HUDEP-2 (cell line): ENCODE data around the gene STAT5B.
"Not testable (repeated sequence)": the region's sequence is repeated elsewhere in the genome, so short reads cannot be mapped to it uniquely, and the experiment has no call there.

Source experiments
- DNase-seq, 76 experiments: peaks; one replicate each; lab custom pipeline; 2025; ENCODE audit not compliant: unreplicated experiment in 76 of 76; lab: John Stamatoyannopoulos, UW

STAT5B gene

GRCh38 chr17:42271006-42271778 lies 5.0 kb downstream of the STAT5B start:
- DNase-seq = no peak

- no peak for DNase-seq
Observed at GRCh38 chr17:42270596-42270995, 5.6 kb downstream of the STAT5B start.

GRCh38 chr17:42270170-42270535 lies 6.0 kb downstream of the STAT5B start:
- DNase-seq = no peak

DNA sequence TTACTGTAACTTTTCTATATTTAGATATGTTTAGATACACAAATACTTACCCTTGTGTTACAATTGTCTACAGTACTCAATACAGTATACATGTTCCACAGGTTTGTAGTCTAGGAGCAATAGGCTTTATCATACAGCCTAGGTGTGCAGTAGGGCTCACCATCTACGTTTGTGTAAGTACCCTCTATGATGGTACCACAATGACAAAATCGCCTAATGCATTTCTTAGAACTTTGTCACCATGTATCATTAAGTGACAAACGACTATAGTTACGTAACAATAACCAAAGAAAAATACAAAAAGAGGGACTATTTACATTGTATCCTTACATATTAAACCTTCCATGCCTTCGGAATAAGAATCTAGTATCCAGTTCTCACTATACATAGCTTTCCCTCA lies 8.0 kb downstream of the STAT5B start:
- no peak for DNase-seq

GRCh38 chr17:42266918-42267766 lies 9.0 kb downstream of the STAT5B start:
- DNase-seq = peak in 42 of 76 experiments; percentile 7 to 76 (median 55)

GRCh38 chr17:42266462-42266861 lies 9.7 kb downstream of the STAT5B start:
- DNase-seq = no peak

GRCh38 chr17:42264366-42264765 lies 11.8 kb downstream of the STAT5B start:
- not testable (repeated sequence) for DNase-seq

DNA sequence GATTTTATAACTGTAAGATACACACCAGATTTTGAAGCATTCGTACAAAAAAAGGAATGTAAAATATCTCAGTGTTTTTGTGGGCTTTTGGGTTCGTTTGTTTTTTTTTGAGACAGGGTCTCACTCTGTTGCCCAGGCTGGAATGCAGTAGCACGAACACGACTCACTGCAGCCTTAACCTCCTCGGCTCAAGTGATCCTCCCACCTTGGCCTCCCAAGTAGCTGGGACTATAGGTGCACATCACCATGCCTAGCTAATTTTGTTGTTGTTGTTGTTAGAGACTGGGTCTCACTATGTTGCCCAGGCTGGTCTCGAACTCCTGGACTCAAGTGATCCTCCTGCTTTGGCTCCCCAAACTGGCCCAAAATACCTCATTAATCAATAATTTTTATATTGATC lies 15.9 kb downstream of the STAT5B start:
- no peak for DNase-seq

- DNase-seq = no peak
Observed at GRCh38 chr17:42255445-42255844, 20.7 kb downstream of the STAT5B start.

DNA sequence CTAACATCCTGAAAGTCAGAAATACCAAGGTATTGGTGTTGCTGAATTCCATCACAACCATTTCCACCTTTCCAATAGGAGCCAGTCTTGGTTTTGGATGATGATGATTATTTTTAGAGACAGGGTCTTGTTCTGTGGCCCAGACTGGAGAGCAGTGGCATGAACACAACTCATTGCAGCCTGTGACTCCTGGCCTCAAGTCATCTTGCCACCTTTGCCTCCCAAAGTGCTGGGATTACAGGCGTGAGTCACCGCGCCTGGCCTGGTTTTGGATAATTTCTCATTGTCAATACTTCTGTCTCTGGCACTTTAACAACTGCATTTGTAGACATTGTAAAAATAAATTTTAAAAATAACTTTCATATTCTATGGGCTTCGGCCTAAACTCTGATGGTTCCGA lies 22.6 kb downstream of the STAT5B start:
- DNase-seq = no peak

DNA sequence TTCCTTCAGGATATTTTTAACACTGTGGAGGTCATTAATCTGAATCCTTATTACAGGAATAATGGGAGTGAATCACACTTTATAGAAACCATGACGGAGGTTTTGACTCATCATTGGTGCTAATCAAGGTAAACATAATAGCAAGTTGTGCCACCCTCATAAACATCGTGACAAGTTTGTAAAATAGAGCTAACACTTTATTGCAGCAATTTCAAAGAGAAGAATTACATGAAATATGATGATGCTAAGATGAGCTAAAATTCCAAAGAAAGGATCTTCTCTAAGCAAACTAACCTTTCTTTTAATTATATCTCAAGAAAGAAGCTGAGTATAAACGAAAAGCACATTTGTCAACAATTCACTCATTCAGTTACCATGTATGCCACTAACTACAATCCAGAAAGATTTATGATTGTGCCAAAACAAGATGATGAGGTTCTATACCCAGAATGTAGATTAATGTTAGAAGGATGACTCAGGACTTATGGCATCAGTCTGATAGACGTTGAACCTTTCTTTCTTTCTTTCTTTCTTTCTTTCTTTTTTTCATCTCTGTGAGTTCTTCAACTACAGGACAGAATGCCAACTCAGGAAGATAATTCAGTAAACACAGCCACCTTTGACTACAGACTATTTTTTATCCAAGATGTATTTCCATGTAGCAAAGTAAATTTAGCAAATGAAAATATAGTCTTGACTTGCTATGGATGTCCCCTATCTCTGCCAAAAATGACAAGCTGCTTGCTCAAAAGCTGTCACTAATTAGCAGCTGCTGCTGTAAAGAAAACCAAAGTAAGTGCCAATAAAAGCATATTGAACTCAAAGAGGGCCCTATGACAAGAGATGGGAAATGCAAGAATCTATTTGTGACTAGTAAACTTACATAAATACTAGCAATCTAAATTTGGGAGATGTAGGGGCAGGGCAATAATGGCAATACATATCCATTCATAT lies 23.3 kb downstream of the STAT5B start:
- DNase-seq = no peak

DNA sequence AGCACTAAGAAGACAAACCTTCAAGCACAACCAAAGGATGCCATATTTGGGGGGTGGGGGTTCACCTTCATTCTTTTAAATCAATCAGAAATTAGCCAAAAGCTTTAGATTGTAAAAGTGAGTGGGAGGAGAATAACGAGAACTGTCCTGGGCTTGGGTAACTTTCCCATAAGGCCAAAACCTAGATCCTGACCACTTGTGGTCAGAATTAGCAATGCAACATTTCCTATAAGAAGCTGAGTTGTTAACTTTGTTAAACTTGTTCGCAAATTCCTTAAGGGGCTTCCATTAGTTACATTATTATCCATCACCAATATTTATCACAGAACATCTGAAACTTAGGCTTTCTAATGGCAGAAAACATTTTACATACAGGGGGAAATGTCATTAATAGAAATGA lies 25.1 kb downstream of the STAT5B start:
- DNase-seq = peak in 1 of 76 experiments; percentile 17

DNA sequence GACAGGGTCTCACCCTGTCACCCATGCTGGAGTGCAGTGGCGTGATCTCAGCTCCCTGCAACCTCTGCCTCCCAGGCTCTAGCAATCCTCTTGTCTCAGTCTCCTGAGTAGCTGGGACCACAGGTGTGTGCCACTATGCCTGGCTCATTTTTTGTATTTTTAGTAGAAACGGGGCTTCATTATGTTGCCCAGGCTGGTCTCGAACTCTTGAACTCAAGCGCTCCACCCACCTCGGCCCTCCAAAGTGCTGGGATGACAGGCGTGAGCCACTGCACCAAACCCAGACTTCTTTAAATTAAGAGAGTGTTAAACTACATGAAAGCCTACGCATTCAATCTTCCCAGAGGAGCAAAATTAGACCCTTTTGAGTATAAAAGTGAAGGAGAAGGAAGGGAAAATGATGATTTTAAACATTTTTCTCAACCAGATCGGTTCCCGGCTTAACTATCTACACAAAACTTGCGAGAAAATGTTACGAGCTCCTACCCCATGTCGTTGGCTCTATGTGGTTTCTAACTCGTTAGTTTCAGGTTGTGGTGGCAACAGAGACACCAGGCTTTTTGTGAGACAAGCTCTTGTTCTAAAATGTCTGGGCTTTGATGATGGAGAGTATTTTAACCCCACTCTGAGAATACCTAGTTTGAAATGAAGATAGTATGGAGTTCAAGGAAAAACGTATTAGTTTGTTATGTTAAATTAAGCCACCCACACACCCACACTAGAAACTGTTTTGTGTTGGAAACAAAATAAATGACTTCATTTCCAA lies 26.3 kb downstream of the STAT5B start:
- DNase-seq = no peak

- DNase-seq = peak in 61 of 76 experiments; percentile 5 to 74 (median 40)
Observed at GRCh38 chr17:42248351-42249179, 27.6 kb downstream of the STAT5B start.

DNA sequence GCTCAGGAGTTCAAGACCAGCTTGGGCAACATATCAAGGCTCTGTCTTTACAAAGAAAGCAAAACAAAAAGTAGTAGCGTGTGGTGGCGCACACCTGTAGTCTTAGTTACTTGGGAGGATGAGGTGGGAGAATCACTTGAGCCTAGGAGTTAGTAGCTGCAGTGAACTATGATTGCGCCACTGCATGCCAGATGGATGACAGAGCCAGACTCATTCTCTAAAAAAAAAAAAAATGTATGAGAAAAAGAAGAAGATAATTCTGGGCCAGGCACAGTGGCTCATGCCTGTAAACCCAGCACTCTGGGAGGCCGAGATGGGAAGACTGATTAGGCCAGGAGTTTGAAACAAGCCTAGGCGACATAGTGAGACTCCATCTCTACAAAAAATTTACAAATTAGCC lies 28.5 kb downstream of the STAT5B start:
- no peak for DNase-seq

- DNase-seq = no peak
Observed at GRCh38 chr17:42246515-42246914, 29.7 kb downstream of the STAT5B start.

GRCh38 chr17:42245183-42245582 lies 31.0 kb downstream of the STAT5B start:
- not testable (repeated sequence) for DNase-seq

GRCh38 chr17:42244116-42244515 lies 32.1 kb downstream of the STAT5B start:
- not testable (repeated sequence) for DNase-seq

DNA sequence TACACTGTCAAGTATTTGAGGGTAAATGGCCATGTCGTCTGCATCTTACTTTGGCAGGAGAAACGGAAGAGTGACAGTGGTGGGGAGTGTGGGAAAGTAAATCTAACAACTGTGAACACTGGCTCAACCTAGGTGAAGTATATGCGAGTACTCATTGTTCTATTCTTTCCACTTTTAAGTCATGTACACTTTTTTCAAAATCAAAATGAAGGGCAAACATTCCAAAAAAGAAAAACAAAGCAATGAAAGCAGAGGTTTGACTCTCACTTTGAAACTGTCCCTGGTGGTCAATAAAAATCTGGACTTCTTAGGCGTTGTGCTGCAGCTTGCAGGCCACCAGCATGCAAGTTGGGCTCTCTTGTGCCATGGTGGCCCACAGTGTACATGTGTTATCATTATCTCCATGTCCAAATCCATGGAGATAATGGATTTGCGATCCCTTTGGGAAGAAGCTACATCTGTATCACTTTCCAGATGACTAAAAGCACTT lies 32.7 kb downstream of the STAT5B start:
- DNase-seq = no peak
